Astrocyte of the spinal cord (primary cell): Measurements from ENCODE around the gene SLC30A5.
"Not testable (repeated sequence)": the region's sequence is repeated elsewhere in the genome, so short reads cannot be mapped to it uniquely, and the experiment has no call there.

Experiments
- DNase-seq: peaks from one replicate; pipeline ENCODE4 v3.0.0; 2011; ENCODE audit warnings: low read depth, low spot score
- H3K4me3 ChIP-seq: 2 replicates; pipeline ENCODE4 v1.5.1; 2011; ENCODE audit warnings: low read depth, mild to moderate bottlenecking, low read length, moderate library complexity
- CTCF ChIP-seq: IDR thresholded peaks from 2 replicates; pipeline ENCODE4 v1.5.1; 2012; ENCODE audit warnings: low read depth, mild to moderate bottlenecking, low read length, inconsistent platforms
- in situ Hi-C: cut with HindIII; loops from 2 replicates; pipeline ENCODE4 v1.10.0; 2017; ENCODE audit warnings: low sequenced_read_pairs

Gene SLC30A5

GRCh38 chr5:69099302-69099701 is 5.5 kb downstream of the SLC30A5 start:
- H3K4me3 ChIP-seq, result no peak overlapping the region
- in situ Hi-C loops, result no loop called here
- TF ChIP-seq CTCF, result no peak
- DNase-seq, result no peak

- no peak for DNase-seq
- in situ Hi-C loops, result no loop called here
- H3K4me3 ChIP-seq, result no peak overlapping the region
- no peak for TF ChIP-seq CTCF
These were observed 9.7 kb downstream of the SLC30A5 start for GRCh38 chr5:69103521-69103920.

GRCh38 chr5:69105996-69106906 is 12.4 kb downstream of the SLC30A5 start:
- TF ChIP-seq CTCF, result no peak
- in situ Hi-C loops, result no loop called here
- H3K4me3 ChIP-seq, result no peak overlapping the region
- DNase-seq, result no peak

- H3K4me3 ChIP-seq, in situ Hi-C loops, DNase-seq: not testable (repeated sequence)
These were observed 14.6 kb downstream of the SLC30A5 start for GRCh38 chr5:69108367-69108766.

GRCh38 chr5:69113851-69114250 is 20.0 kb downstream of the SLC30A5 start:
- H3K4me3 ChIP-seq, result no peak overlapping the region
- no peak for DNase-seq
- TF ChIP-seq CTCF, result no peak
- in situ Hi-C loops, result no loop called here

GRCh38 chr5:69115526-69115925 is 21.7 kb downstream of the SLC30A5 start:
- TF ChIP-seq CTCF, result no peak
- no peak for DNase-seq
- H3K4me3 ChIP-seq, result no peak overlapping the region
- in situ Hi-C loops, result no loop called here

GRCh38 chr5:69129413-69129812 is 35.6 kb downstream of the SLC30A5 start:
- no peak for TF ChIP-seq CTCF
- in situ Hi-C loops, result no loop called here
- peak; percentile 43 for DNase-seq
- no peak overlapping the region for H3K4me3 ChIP-seq
